ENCODE results near the gene CASP5.
A peak's percentile ranks its signal among the peaks of the same experiment; 100 is the strongest.
"Not testable (repeated sequence)": the region's sequence is repeated elsewhere in the genome, so short reads cannot be mapped to it uniquely, and the experiment has no call there.

The CASP5 gene

GRCh38 chr11:105033343-105033742 lies 10.4 kb upstream of the CASP5 start:
- no peak for DNase-seq (ENCODE audit: low spot score)

GRCh38 chr11:105032495-105032894 lies 9.5 kb upstream of the CASP5 start:
- no peak for DNase-seq (ENCODE audit: low spot score)

- DNase-seq (ENCODE audit: low spot score) = no peak
Observed at GRCh38 chr11:105027678-105028077, 4.7 kb upstream of the CASP5 start.

- no peak for DNase-seq (ENCODE audit: low spot score)
Observed at GRCh38 chr11:105024394-105024793, 1.4 kb upstream of the CASP5 start.

- no peak for DNase-seq (ENCODE audit: low spot score)
Observed at GRCh38 chr11:105022527-105022926, 441 bp downstream of the CASP5 start.

- no peak for DNase-seq (ENCODE audit: low spot score)
Observed at GRCh38 chr11:105007463-105007862, 15.5 kb downstream of the CASP5 start.

- no peak for DNase-seq (ENCODE audit: low spot score)
Observed at GRCh38 chr11:105005451-105005845, 17.5 kb downstream of the CASP5 start.

GRCh38 chr11:105004021-105004420 lies 18.9 kb downstream of the CASP5 start:
- DNase-seq (ENCODE audit: low spot score) = peak; percentile 16

- DNase-seq (ENCODE audit: low spot score) = no peak
Observed at GRCh38 chr11:105003151-105003550, 19.8 kb downstream of the CASP5 start.

GRCh38 chr11:105000797-105001196 lies 22.2 kb downstream of the CASP5 start:
- no peak for DNase-seq (ENCODE audit: low spot score)

GRCh38 chr11:105000167-105000566 lies 22.8 kb downstream of the CASP5 start:
- peak; percentile 10 for DNase-seq (ENCODE audit: low spot score)

GRCh38 chr11:104999721-105000120 lies 23.2 kb downstream of the CASP5 start:
- no peak for DNase-seq (ENCODE audit: low spot score)

GRCh38 chr11:104997288-104997687 lies 25.7 kb downstream of the CASP5 start:
- no peak for DNase-seq (ENCODE audit: low spot score)

- DNase-seq (ENCODE audit: low spot score) = no peak
Observed at GRCh38 chr11:104995001-104995408, 28.0 kb downstream of the CASP5 start.

- no peak for DNase-seq (ENCODE audit: low spot score)
Observed at GRCh38 chr11:104992781-104993180, 30.2 kb downstream of the CASP5 start.

- no peak for DNase-seq (ENCODE audit: low spot score)
Observed at GRCh38 chr11:104991994-104992393, 31.0 kb downstream of the CASP5 start.

GRCh38 chr11:104984808-104985207 lies 38.2 kb downstream of the CASP5 start:
- no peak for DNase-seq (ENCODE audit: low spot score)

- DNase-seq (ENCODE audit: low spot score) = no peak
Observed at GRCh38 chr11:104979839-104980238, 43.1 kb downstream of the CASP5 start.

GRCh38 chr11:104973616-104974015 lies 49.4 kb downstream of the CASP5 start:
- no peak for DNase-seq (ENCODE audit: low spot score)

GRCh38 chr11:104972924-104973323 lies 50.0 kb downstream of the CASP5 start:
- DNase-seq (ENCODE audit: low spot score) = not testable (repeated sequence)

GRCh38 chr11:104970756-104971155 lies 52.2 kb downstream of the CASP5 start:
- no peak for DNase-seq (ENCODE audit: low spot score)

GRCh38 chr11:104968856-104969776 lies 53.9 kb downstream of the CASP5 start:
- peak; percentile 7 for DNase-seq (ENCODE audit: low spot score)

GRCh38 chr11:104968355-104968855 lies 54.6 kb downstream of the CASP5 start, which contains the start of gene CASP4:
CASP4 (minus strand) TSS chr11:104968574; CDS start chr11:104968525, 49 bp downstream.
- DNase-seq (ENCODE audit: low spot score) = peak; percentile 67
